Breast epithelium (tissue), 3 donors: ENCODE results near the gene RBM19.

ENCODE experiments used
- CTCF ChIP-seq, 3 donors: fragments of 450-650 bp; IDR thresholded peaks; one replicate each; pipeline ENCODE4 v1.5.1; 2016 to 2017; ENCODE audit warnings: antibody characterized with exemption in 3 of 3, mild to moderate bottlenecking in 3 of 3, moderate library complexity in 3 of 3
- POLR2A ChIP-seq: fragments of 450-650 bp; IDR thresholded peaks from one replicate; pipeline ENCODE4 v1.6.1; 2016; ENCODE audit warnings: antibody characterized with exemption, mild to moderate bottlenecking, moderate library complexity

DNA sequence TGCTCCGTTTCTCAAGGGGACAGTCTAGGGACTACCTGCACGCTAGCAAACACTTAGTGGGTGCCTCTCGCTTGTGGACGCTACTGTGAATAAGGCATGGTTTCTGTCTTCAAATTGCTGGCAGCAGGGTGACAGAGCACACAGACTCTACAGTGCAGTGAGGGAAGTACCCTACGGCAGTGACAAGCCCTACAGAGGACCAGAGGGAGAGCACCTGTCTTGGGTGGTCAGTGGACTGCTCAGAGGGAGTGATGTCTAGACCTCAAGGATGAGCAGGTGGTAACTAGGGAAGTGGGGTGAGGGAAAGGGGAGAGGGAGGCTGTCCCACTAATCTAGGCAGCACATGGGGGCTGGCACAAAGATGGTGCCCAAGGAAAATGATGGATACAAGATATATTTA is 160.5 kb downstream of the RBM19 start:
- TF ChIP-seq CTCF (IDR thresholded peaks at IDR 0.05) (no peak), POLR2A (no peak)
